GM23338 (cell line): ENCODE results near the gene HSPA12B.

ENCODE experiments used
- ZNF331 ChIP-seq: fragments of 250-450 bp; sonication (Bioruptor Pico); IDR thresholded peaks from 2 replicates; pipeline ENCODE4 v1.5.0; 2020; ENCODE audit warnings: low read depth, mild to moderate bottlenecking, moderate library complexity
- TF ChIP-seq, protein P1 (sequence below), 2 experiments: fragments of 200-600 bp in 1 of 2; sonication (generic) in 1 of 2; conservative IDR thresholded peaks; 2 replicates each; pipeline versions ENCODE4 v1.5.1 to v1.6.1; 2016 to 2017; ENCODE audit warnings: antibody characterized with exemption in 2 of 2, low read depth in 2 of 2, mild to moderate bottlenecking in 2 of 2, moderate library complexity in 1 of 2
- TF ChIP-seq, protein P2 (sequence below): fragments of 250-450 bp; sonication (Bioruptor Pico); IDR thresholded peaks from 2 replicates; pipeline ENCODE4 v1.5.0; 2020; ENCODE audit warnings: mild to moderate bottlenecking, moderate library complexity
- TF ChIP-seq, protein P3 (sequence below): IDR thresholded peaks from 2 replicates; pipeline ENCODE4 v1.6.1; 2016; ENCODE audit warnings: antibody characterized with exemption
- TF ChIP-seq, protein P4 (sequence below): IDR thresholded peaks from one replicate; pipeline ENCODE4 v1.6.1; 2018; ENCODE audit warnings: antibody characterized with exemption; ENCODE audit not compliant: unreplicated experiment

DNA sequence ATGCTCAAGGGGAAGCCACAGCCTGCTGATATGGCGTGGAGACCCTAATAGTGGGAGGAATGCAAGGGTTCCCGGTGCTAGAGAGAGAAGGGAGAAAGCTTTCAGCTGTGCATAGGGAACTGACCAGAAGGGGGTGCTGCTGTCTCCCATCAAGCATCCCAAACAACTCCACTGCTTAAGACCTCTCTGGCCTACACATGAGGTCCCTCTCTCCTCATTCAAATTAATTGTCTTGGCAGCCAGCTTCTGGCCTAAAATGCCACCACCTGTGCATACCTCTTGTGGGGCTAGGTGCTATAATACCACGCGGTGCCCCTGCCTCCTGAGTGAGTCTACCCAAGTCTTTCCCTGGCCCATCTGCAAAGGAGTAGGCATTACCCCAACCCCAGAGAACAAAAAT, 20.6 kb downstream of the HSPA12B start:
- TF ChIP-seq, protein P1, sequence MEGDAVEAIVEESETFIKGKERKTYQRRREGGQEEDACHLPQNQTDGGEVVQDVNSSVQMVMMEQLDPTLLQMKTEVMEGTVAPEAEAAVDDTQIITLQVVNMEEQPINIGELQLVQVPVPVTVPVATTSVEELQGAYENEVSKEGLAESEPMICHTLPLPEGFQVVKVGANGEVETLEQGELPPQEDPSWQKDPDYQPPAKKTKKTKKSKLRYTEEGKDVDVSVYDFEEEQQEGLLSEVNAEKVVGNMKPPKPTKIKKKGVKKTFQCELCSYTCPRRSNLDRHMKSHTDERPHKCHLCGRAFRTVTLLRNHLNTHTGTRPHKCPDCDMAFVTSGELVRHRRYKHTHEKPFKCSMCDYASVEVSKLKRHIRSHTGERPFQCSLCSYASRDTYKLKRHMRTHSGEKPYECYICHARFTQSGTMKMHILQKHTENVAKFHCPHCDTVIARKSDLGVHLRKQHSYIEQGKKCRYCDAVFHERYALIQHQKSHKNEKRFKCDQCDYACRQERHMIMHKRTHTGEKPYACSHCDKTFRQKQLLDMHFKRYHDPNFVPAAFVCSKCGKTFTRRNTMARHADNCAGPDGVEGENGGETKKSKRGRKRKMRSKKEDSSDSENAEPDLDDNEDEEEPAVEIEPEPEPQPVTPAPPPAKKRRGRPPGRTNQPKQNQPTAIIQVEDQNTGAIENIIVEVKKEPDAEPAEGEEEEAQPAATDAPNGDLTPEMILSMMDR (conservative IDR thresholded peaks at IDR 0.05; ENCODE audit: low read depth in 2 of 2) = peak; percentile 77 to 89
- TF ChIP-seq, protein P2, sequence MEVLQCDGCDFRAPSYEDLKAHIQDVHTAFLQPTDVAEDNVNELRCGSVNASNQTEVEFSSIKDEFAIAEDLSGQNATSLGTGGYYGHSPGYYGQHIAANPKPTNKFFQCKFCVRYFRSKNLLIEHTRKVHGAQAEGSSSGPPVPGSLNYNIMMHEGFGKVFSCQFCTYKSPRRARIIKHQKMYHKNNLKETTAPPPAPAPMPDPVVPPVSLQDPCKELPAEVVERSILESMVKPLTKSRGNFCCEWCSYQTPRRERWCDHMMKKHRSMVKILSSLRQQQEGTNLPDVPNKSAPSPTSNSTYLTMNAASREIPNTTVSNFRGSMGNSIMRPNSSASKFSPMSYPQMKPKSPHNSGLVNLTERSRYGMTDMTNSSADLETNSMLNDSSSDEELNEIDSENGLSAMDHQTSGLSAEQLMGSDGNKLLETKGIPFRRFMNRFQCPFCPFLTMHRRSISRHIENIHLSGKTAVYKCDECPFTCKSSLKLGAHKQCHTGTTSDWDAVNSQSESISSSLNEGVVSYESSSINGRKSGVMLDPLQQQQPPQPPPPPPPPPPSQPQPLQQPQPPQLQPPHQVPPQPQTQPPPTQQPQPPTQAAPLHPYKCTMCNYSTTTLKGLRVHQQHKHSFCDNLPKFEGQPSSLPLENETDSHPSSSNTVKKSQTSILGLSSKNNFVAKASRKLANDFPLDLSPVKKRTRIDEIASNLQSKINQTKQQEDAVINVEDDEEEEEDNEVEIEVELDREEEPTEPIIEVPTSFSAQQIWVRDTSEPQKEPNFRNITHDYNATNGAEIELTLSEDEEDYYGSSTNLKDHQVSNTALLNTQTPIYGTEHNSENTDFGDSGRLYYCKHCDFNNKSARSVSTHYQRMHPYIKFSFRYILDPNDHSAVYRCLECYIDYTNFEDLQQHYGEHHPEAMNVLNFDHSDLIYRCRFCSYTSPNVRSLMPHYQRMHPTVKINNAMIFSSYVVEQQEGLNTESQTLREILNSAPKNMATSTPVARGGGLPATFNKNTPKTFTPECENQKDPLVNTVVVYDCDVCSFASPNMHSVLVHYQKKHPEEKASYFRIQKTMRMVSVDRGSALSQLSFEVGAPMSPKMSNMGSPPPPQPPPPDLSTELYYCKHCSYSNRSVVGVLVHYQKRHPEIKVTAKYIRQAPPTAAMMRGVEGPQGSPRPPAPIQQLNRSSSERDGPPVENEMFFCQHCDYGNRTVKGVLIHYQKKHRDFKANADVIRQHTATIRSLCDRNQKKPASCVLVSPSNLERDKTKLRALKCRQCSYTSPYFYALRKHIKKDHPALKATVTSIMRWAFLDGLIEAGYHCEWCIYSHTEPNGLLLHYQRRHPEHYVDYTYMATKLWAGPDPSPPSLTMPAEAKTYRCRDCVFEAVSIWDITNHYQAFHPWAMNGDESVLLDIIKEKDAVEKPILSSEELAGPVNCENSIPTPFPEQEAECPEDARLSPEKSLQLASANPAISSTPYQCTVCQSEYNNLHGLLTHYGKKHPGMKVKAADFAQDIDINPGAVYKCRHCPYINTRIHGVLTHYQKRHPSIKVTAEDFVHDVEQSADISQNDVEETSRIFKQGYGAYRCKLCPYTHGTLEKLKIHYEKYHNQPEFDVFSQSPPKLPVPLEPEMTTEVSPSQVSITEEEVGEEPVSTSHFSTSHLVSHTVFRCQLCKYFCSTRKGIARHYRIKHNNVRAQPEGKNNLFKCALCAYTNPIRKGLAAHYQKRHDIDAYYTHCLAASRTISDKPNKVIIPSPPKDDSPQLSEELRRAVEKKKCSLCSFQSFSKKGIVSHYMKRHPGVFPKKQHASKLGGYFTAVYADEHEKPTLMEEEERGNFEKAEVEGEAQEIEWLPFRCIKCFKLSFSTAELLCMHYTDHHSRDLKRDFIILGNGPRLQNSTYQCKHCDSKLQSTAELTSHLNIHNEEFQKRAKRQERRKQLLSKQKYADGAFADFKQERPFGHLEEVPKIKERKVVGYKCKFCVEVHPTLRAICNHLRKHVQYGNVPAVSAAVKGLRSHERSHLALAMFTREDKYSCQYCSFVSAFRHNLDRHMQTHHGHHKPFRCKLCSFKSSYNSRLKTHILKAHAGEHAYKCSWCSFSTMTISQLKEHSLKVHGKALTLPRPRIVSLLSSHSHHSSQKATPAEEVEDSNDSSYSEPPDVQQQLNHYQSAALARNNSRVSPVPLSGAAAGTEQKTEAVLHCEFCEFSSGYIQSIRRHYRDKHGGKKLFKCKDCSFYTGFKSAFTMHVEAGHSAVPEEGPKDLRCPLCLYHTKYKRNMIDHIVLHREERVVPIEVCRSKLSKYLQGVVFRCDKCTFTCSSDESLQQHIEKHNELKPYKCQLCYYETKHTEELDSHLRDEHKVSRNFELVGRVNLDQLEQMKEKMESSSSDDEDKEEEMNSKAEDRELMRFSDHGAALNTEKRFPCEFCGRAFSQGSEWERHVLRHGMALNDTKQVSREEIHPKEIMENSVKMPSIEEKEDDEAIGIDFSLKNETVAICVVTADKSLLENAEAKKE (CRISPR knock-in tag) = no peak
- TF ChIP-seq ZNF331 (CRISPR knock-in tag) = no peak
- TF ChIP-seq, protein P3, sequence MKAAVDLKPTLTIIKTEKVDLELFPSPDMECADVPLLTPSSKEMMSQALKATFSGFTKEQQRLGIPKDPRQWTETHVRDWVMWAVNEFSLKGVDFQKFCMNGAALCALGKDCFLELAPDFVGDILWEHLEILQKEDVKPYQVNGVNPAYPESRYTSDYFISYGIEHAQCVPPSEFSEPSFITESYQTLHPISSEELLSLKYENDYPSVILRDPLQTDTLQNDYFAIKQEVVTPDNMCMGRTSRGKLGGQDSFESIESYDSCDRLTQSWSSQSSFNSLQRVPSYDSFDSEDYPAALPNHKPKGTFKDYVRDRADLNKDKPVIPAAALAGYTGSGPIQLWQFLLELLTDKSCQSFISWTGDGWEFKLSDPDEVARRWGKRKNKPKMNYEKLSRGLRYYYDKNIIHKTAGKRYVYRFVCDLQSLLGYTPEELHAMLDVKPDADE = no peak
- TF ChIP-seq, protein P4, sequence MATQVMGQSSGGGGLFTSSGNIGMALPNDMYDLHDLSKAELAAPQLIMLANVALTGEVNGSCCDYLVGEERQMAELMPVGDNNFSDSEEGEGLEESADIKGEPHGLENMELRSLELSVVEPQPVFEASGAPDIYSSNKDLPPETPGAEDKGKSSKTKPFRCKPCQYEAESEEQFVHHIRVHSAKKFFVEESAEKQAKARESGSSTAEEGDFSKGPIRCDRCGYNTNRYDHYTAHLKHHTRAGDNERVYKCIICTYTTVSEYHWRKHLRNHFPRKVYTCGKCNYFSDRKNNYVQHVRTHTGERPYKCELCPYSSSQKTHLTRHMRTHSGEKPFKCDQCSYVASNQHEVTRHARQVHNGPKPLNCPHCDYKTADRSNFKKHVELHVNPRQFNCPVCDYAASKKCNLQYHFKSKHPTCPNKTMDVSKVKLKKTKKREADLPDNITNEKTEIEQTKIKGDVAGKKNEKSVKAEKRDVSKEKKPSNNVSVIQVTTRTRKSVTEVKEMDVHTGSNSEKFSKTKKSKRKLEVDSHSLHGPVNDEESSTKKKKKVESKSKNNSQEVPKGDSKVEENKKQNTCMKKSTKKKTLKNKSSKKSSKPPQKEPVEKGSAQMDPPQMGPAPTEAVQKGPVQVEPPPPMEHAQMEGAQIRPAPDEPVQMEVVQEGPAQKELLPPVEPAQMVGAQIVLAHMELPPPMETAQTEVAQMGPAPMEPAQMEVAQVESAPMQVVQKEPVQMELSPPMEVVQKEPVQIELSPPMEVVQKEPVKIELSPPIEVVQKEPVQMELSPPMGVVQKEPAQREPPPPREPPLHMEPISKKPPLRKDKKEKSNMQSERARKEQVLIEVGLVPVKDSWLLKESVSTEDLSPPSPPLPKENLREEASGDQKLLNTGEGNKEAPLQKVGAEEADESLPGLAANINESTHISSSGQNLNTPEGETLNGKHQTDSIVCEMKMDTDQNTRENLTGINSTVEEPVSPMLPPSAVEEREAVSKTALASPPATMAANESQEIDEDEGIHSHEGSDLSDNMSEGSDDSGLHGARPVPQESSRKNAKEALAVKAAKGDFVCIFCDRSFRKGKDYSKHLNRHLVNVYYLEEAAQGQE = no peak
